D341Med (cell line): ENCODE data around the gene PIK3R2.
"Not testable (repeated sequence)": the region's sequence is repeated elsewhere in the genome, so short reads cannot be mapped to it uniquely, and the experiment has no call there.

Source experiments
- DNase-seq: peaks from one replicate; pipeline ENCODE4 v3.0.0; 2012; ENCODE audit warnings: low spot score

Gene PIK3R2

GRCh38 chr19:18203863-18204393 is 51.0 kb downstream of the PIK3R2 start, which contains the start of gene RAB3A:
Gene RAB3A, minus strand, starts transcription at chr19:18204042. Its CDS starts 1,302 bp downstream, at chr19:18202740.
- DNase-seq: peak; percentile 97

DNA sequence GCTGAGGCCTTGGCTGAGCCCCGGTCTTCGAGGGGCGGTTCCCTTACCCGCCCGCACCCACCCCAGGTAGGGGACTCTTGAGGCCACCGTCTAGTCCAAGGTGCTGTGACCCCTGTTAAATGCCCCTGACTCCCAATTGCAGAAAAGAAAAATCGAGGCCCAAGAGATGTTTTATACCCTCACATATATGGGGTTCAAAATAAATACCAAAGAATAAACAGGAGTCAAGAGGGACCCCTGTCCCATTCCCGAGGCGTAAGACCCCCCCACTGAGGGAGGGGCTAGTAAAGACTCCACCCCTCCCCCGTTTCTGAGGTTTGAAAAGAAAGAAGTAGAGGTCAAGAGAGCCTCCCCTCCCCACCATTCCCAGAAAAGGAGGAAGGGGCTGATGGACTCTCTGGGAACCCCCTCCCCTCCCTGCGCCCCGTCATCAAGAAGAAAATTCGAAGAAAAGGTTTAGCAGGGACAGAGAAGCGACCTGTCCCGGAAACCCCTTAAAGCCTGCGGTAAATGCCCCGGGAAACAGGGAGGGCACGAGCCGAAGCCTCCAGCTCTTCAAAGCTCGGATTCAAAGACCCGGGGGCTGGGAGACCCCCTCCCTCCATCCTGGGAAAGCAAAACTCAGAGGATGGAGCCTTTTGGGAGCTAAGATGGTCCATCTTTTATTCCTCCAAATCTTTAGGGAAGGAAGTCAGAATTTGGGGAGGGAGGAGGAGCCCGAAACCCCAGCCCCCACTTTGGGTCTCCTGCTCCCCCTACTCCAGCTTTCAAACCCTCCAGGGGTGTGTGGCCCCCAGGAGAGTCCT is 51.6 kb downstream of the PIK3R2 start:
- no peak for DNase-seq

DNA sequence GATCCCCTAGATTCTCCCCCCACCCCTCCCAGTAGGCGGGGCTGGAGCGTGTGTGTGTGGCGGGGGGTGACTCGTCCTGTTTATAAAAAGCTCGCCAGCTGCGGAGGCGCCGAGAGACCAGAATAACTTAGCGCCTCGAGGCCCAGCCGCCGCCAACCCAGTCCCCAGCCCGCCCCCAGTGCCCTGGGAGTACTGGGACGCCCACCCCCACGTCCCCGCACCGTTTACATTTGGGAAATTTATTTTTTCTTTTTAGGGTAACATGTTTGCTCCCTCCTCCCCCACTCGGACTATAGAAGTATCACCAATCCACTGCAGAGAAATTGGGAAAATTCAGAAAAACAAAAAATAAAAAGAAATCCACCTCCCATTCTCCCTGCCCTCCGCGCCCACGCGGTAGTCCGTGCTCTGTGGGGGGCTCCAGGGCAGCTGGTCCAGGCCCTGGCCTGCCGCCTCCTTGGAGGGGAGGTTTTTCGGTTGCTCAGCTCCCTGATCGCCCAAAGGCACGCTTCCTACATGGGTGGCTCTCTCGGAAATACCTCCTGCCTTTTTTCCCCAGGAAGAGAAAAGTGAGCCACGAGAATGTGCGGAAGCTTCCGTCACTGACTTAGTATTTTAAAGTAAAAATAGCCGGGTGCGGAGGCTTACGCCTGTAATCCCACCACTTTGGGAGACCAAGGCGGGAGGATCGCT is 52.4 kb downstream of the PIK3R2 start:
- peak; percentile 81 for DNase-seq

- DNase-seq: no peak
These were observed 53.1 kb downstream of the PIK3R2 start for GRCh38 chr19:18206018-18206417.

DNA sequence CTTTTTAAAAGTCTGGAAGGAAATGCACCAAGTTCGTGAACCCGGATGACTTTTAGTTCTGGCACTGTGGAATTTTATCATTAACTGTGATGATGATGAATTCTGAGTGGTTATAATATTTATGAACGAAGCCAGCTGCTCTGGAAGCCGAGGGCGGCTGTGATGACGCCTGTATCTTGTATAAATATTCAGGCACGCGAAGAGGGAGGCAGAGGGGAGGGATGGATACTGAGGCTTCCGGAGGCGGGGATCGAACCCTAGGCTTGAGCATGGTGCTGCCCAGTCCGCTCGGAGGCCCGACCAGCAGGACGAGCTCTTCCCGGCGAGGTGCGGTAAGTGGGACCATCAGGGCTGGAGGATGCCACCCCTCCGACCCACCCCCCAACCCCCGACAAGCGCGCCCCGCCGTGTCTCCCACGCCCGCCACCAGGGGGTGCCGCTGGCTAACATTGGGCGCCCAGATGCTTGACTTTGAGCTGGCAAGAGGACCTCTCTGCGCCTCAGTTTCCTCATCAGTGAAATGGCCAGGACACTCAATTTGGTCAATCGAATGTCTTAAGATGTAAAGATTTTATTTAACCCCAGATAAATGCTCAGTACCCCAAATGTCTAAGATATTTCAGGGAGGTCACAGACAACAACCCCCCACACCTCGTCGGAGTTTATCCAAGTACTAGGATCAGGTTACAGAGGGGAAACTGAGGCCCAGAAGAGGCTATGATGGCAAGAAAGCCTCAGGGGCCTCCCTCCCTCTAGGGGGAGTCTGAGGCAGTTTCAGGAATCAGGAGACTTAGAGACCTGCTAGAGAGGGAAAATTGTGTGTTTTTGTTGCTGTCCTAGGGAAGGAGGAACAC is 55.4 kb downstream of the PIK3R2 start:
- peak; percentile 83 for DNase-seq

DNA sequence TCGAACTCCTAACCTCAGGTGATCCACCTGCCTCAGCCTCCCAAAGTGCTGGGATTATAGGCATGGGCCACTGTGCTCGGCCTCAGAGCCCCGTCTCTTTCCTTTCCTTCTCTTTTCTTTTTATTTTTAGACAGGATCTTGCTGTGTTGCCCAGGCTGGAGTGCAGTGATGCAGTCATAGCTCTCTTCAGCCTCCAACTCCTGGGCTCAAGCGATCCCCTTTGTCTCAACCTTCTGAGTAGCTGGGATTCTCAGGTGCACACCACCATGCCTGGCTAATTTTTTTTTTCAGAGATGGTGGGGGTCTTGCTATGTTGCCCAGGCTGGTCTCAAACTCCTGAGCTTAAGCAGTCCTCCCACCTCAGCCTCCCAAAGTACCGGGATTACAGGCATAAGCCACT is 56.9 kb downstream of the PIK3R2 start:
- DNase-seq: not testable (repeated sequence)

DNA sequence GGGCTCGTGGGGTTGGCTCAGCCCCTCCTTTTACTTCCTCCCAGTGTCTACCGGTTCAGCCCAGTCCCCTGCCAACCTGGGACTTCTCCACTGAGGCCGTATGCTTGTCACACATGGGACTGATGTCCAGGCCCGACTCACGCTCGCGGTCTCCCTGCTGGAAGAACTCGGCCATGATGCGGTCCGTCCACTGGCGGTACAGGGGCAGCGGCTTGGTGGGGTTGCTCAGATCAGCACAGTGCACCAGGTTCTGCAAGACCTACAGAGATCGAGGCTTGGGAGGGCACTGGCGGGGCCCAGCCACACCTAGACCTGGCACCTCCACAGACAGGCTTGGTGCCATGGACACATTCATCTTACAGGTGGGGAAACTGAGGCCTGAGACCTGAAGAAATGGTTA is 58.7 kb downstream of the PIK3R2 start:
- DNase-seq: no peak

GRCh38 chr19:18214779-18215433 is 61.9 kb downstream of the PIK3R2 start:
- no peak for DNase-seq

DNA sequence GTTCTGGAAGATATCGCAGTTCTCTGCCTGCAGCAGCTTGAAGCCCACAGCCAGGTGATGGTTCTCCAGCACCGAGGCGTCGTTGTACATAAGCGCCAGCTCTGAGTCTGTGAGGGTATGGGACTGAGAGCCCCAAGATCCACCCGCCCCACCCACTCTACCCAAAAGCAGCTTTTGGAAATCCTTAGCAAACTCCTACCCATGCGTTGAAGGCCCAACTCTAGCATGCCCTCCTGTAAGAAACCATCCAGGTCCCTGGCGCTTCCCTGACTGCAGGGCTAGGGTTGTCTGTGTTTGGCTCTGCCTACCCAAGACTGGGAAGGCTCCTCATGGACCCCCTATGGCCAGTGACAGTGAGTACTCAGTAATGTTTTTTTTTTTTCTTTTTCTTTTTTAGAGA is 63.8 kb downstream of the PIK3R2 start:
- DNase-seq: no peak

GRCh38 chr19:18218159-18218558 is 65.2 kb downstream of the PIK3R2 start:
- DNase-seq: no peak

DNA sequence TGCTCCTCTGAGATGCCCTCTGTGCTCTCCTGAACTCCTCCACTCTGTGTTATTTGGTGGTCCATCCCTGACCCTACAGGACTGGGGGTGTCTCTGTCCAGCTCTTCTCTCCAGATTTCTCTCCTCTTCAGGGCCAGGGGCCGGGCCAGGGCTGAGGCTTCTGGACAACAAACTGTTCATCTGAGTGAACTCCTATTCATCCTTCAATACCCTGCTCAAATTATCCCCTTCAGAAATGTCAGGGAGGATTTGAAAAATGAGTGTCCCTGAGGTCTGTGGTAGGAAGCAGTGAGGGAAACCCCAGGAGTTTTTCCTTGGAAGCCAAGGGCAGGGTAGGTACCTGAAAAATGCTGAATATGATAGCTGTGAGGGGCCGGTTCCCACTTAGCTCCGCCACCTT is 65.6 kb downstream of the PIK3R2 start:
- no peak for DNase-seq
